HG02678 (cell line): ENCODE data around the gene PTPRD.
A peak's percentile ranks its signal among the peaks of the same experiment; 100 is the strongest.

Source experiments
- ATAC-seq: cut with Tn5 transposase; IDR thresholded peaks from one replicate; pipeline ENCODE4 v1.9.1; 2021; ENCODE audit warnings: mild to moderate bottlenecking, moderate library complexity; ENCODE audit not compliant: unreplicated experiment

The PTPRD gene

DNA sequence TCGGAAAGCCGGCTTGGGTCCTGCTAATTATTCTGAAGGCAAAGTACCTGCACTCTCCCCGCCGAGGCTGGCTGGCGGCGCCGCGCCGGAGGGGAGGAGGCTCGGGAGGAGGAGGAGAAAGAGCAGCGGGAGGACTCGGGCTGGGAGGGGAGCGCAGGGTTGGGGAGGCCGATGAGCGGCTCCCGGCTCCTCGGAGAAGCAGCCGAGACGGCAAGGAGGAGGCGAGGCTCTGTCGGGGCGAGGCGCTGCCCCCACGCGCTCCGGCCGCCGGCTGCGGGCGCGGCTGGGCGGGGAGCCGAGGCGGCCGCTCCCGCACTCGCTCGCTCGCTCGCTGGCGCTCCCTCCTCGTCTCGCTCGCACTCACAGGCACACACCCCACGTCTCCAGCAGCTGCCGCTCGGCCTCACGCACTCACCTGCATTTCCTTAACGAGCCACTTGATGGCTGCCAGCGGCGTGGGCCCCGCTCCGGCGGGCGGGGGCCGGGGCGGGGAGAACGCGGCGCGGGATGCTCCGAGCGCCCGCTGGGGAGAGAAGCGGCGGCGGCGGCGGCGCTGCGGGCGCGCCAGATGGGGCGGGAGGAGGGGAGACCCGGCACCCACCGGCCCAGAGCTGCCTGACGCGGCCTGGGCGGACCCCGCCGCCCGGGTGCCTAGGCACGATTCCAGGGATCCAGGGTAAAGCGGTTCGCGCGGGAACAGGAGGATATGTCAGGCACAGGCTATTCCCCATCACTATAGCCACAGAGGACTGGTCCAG lies at the start of gene PTPRD:
TSS of gene PTPRD (minus strand) at position 362 of the 758 bp plus-strand sequence.
- ATAC-seq, result peak; percentile 92

DNA sequence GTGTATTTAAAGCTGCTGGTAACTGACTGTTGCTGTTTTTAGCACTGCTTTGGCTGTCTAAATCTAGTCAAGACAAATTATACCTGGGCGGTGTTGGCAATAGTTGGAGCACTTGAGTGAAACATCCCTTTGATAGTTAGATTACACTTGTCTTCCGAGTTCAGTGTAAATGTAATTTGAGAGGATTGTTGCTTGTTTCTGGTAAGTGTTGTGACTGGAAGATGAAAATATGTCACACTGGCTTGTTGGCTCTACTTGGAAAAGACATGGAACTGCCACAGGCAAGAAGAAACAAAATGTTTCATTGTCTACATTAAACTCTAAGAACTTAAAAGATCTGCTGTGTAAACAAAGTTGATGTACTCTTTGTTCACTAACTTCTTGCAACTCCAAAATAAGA lies 49.2 kb upstream of the PTPRD start:
- no peak for ATAC-seq

DNA sequence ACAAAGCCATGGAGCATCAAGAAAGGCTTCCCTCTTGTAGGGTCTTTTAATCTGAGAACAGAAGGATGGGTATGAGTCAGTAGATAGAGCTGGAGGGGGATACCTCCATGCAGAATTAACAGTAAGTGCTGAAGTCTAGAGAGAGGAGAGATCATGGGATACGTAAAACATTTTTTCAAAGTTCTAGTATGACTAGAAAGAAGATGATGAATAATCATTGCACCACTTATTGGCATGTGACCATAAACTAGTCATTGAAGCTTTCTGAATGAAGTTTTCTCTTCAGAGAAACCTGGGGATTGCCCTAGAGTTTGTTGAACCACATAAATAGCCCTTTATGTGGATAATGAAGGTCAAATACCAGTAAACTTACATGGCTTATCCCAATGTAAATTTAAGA lies 48.6 kb upstream of the PTPRD start:
- ATAC-seq, result no peak

DNA sequence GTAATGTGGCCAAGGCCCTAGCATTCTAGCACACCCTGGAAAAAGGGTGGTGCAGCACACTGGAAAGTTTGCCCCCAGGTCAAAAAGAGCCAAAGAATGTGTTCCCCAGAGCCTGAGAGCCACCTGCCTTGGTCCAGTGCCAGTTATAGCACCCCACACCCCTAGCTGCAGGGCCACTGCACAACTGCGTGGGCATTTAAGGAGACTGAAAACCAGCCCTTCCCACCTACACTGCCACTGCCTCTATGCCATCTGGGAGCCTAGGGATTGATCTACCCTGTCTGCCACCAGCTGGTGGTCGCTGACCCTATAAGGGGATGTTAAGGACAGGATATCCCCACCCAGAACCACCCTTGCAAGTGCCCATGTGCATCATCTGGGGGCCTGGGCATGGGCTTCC lies 38.2 kb upstream of the PTPRD start:
- ATAC-seq, result no peak

DNA sequence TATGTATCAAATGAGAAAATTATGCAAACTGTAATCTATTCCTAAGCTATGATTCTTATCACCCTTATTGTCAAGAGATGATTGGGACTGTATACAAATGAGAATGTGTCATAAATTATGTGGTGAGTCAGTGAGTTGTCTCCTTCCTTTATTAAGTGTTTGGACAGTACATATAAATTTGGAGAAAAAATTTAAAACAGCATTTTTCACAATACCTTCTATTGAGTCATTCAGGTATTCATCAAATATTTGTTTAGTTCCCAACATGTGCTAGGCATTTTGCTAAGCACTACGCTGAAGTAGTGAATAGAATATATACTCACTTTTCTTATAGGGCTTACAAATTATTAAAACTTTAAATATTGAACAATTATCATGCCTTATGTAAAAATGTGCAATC lies 36.3 kb upstream of the PTPRD start:
- ATAC-seq, result no peak

DNA sequence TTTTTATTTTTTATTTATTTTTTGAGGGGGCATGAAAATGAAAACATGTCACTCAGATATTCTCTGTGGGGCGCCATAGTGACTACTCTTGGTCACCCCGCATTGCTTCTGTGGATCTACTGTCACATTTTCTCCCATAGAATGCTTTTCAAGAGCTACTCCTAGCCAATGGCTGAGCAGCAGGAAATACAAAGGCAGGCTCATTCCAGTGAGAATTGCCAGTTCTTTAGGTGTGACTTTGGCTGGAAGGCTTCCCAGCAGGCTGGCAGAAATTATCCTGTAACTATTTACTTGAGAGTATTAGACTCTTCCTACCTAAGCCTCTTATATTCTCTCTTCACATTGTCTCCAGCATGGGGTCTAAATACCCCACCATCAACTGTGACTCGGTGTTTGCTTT lies 21.0 kb upstream of the PTPRD start:
- no peak for ATAC-seq

DNA sequence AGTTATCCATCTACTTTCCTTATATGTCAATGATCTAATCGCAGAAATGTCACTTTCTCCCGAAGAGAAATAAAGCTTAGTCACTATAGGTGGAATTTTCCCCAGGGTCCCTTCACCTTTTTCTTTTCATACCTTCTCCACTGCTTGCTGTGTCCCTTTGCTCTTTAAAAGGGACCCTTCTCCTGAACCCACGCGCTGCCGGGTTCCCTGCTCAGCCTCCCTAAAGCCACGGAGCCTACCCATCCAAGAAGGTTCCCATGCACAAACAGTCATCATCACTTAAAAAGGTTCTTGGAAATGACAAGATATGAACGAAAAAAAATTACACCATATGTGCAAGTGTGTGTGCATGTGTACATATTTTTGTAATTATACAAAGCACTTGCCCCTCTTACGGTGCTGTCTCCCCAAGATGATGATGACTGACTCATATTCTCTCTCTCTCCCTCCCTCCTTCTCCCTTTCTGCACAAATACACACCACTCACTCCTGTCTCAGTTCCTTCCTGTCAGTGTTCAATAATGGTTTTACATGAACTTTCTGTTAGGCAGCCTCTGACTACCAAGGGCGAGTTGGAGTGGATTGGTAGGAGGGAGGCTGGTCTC lies 1.5 kb upstream of the PTPRD start:
- ATAC-seq, result no peak

DNA sequence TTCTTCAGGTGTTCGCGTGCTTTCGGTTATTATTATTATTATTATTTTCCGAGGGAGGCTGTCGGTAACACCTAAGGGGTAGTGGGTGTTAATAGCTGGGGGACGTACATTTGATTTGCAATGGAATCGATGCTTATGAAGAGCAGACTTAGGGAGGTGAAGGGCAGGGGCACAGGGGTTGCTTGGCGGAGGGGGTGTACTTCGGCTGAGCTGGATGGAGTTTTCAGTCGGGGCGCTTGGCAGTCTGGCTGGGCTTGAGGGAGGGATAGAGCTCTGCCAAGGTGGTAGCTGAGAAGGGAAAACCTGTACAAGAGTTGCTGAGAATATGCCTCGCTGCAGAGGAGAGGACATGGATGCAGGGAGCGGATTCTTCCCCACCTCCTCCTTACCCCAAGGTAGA lies 617 bp upstream of the PTPRD start:
- no peak for ATAC-seq

DNA sequence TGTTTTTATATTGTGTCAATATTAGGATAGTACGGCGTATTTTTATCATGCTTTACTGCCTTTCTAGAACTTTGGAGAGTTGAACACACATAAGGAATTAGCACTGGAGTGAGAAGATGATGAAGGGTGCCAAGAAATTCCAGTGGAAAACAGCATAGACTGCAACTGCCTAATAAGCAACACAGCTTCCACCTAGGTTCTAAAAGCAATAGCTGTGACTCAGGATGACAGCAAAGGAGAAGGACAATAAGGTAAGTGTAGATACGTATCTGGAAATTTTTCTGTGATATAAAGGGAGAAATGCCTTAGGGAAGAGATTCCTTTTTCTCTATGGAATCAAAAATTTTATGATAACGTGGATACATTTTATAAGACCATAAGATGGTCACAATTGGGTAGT lies 7.4 kb downstream of the PTPRD start:
- no peak for ATAC-seq

DNA sequence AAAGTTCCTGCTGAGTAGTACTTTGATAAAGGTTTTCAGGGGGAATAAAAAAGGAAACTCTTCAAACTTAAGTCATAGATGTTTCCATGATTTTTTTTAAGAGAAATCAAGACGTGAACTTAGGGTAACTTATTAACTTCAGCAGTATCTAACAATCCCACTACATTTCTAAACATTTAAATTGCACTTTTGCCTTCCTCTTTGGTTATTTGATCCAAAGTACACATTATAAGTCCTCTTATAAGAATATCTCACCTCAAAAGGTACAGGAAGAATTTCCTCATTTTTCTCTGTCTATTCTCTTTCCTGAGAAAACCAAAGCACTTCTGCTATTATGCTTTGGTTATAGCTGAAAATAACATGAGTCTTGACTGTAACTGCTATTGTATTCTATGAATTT lies 7.9 kb downstream of the PTPRD start:
- no peak for ATAC-seq

DNA sequence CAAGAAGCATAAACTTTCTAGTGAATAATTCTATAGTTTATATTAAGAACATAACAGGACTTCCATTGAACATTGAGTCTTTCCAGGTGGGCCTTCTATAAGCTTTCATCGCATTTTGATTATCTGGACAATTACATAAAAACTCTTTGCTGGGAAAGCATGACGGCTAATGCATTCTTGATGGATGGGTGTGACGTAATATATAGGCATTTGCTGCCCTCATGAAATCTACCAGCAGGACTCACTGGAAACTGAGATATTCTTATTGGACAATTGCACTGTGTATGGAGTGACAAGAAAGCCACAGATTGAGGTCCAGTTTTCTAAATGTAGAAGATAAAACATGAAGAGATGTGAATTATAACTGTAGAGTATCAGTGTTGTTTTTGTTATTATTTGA lies 15.0 kb downstream of the PTPRD start:
- no peak for ATAC-seq

DNA sequence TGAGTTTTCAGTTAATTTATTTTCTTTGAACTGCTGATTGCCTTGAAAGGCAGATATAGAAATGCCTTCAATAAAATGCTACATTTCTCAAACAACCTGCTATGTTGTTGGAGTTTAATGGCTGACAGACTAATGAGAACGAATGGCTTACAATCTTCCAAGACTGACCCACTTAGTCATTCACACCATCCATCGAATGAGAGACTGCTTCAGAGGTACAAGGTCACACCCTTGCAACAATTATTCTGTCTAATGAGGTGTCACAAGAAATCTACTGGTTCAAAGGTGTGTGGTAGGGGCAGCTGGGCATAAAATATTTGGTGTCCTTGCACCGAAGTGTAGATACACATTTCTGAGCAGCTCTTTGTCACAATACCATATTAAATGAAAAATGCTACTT lies 18.3 kb downstream of the PTPRD start:
- no peak for ATAC-seq

DNA sequence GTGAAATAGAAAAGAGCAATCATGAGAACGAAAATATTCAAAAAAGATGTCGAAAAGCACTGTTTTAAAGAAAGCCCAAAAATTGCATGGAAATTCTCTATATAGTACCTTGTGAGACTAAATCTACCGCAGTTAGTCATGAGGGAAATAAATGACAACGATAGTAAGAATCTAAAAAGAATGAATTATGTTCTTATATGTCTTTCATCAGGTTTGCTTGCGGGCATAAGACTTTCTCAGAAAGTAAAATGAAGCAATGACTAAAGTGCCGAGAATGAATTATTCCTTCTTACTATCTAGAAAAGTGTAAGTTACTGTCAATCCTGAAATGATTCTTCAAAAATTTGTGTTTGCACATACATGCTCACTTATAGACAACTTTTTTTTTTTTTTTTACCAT lies 26.4 kb downstream of the PTPRD start:
- ATAC-seq, result no peak

DNA sequence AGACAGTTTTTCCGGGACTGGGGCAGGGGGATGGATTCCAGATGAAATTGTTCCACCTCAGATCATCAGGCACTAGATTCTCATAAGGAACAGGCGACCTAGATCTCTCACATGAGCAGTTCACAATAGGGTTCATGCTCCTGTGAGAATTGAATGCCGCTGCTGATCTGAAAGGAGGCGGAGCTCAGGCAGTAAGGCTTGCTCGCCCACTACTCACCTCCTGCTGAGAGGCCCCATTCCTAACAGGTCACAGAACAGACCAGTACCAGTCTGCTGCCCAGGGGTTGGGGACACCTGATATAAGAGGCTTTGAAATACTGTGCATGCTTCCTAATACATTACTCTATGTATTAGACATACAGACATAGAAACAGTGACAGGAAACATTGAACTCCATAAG lies 41.1 kb downstream of the PTPRD start:
- no peak for ATAC-seq

DNA sequence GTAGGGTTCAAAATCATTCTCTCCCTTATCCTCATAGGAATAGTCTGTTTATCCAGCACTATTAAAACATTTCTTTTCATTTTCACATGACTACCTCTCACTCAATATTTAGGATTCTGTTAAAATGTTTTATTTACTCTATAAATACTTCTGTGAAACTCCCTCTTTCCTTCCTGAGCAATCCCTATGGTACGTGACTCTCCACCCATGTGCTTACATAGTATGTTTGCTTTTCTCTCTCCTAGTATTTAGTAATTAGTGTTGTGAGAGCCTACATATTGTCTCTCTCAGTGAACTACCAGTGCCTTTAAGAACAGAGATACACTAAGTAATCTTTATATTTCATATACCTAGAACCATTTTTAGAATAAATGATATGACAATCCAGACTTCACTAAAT lies 46.0 kb downstream of the PTPRD start:
- ATAC-seq, result no peak

DNA sequence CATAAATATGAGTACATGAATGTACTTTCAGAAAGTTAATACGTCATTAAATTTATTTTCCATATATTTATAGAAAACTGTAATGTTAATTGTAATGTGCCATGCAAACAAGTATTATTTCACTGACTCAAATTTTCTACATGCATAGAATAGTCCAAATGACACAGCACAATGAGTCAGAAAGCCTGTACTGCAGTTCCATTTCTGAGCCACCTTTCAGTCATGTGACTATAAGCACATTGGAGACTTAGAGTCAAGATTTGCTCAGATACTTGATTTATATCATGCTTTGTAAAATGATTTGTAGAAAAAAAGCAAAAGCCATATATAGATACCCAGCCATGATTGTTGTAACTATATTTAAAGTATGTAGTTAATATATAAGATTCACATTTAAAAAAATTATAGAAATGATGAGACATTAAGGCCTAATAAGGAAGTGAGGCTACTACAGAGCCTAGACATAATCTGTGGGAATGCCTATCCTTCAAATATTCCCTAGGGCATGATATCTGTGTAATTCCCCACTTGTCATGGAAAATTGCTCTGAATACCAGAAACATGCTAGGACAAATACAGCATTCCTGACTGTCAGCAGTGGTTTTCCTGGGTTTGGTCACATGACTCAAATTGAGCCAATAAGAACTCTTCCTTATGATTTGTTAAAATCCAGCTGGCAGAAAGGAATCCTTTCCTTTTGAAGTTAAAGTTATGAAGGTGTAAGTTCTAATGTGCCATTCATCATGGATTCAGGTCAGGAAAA lies 50.0 kb downstream of the PTPRD start:
- no peak for ATAC-seq

DNA sequence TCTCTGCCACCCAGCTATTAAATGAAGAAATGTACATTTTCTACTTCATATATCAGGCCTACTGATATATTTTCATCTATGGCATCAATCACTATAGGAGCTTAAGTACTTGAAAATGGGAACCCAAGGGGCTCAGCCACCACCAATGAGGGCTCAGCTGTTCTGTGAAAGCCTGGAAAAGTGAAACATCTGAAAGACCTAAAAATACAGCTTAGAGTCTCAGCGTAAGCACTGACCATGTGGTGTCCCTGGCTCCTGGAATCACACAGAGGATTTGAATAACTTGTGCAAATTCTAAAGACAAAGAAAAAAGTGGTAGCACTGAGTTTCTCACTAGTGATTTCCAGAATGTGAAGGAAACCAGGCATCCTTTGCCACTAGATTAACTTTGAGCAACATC lies 64.5 kb downstream of the PTPRD start:
- no peak for ATAC-seq

DNA sequence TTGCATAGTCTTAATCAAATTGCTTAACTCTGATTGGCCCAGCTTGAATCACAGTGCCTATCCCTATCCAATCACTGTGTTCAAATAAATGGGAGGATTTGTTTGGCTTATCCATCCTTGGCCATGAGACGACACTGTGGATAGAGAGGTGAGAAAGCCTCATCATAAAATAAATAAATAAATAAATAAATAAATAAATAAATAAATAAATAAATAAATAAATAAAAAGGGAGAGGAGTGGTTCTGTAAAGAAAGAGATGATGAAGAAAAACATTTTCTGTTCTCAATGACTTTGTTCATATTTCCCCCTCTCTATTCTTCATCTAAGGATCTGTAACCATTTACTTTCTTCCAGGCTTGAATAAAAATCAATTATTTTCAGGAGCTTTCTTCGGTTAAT lies 74.7 kb downstream of the PTPRD start:
- no peak for ATAC-seq

DNA sequence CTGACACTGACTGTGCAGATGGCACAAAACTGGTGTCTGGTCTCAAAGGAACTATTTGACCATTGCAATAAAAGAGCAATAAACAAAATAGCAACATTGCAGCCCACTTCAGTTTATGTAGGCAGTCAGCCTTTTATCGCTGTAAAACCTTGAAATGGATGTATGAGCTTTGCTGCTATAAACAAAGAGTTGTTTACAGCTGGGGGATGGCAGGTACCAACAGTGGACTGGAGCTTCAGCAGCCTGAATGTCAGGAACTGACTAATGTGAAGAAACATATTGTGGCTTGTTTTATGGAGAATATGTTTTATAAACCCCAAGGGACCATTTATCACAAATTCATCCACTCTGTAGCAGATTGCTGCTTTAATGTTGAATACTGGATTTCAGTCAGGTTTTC lies 78.0 kb downstream of the PTPRD start:
- no peak for ATAC-seq

DNA sequence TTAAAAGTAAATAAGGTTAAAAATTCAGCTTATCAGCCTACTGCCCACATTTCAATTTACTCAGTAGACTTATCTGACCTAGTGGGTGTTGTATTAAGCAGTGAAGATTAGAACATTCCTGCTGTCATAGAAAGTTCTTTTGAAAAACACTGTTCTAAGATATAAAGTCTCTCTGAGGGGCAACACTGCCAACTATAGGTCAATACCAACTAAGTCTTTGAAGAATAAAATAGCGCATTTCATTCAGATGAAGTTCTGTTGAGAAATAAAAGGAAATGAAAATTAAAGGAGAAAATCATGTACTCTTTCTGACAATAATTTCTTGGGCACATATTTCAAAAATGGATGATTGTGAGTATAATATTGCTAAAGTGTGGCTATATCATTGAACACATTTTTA lies 86.8 kb downstream of the PTPRD start:
- ATAC-seq, result no peak

DNA sequence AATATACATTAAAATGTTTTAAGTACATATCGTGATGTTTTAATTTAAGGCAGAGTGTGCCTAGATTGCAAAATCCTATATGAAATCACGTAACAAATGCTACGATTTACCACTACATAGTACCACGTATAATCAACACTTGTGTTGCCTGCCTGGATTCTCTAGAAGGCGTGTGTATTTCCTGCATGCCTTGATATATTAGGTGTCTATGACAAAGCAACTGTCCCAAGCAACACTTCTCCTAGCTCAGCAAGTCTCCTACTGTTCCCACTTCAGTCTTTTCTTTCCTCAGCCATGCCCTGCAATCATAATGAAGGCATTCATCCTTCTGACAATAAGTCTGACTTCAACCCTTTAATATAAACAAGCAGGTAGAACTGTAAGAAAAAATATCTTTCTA lies 89.6 kb downstream of the PTPRD start:
- no peak for ATAC-seq

DNA sequence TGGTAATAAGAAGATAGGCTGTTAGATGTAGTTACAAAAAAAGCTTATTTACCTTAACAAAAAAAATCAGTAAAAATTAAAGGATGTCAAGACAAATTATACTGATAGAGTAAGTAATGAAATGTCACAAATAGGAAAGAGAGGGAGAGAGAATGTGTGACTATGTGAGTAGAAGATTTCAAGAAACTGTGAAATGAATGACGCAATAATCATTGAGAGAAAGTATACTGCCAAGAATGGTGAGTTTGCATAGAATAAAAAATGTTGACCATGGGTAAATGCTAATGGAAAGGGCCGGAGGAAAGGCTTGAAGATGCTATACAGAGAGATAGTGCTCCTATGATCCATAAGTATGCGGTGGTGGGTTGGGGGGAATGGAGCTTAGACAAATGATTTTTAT lies 100.7 kb downstream of the PTPRD start:
- ATAC-seq, result no peak
